Naive B cell (primary cell): ENCODE measurements around the gene ILDR2. TPM values are rescaled to one million over a fixed set of nuclear protein-coding genes. Genes with fewer than 3 reads are reported as not detected.

Source experiments
- ATAC-seq, 2 donors: fragments of 150-1000 bp; cut with Tn5 transposase; 2 replicates each; pipeline ENCODE4 v1.10.0; 2021; ENCODE audit warnings: low read depth in 2 of 2, mild to moderate bottlenecking in 2 of 2, moderate library complexity in 2 of 2
- DNase-seq: peaks from one replicate; pipeline ENCODE4 v3.0.0; 2022
- H3K27ac Mint-ChIP-seq, 6 donors: one replicate each; pipeline ENCODE4 v1.8.0; 2020 to 2022; ENCODE audit warnings: mild to moderate bottlenecking in 6 of 6, mixed read lengths in 6 of 6, moderate library complexity in 5 of 6, inconsistent platforms in 2 of 6
- H3K27me3 Mint-ChIP-seq, 3 donors: one replicate each; pipeline ENCODE4 v1.8.0; 2021 to 2022; ENCODE audit warnings: mixed read lengths in 3 of 3, mild to moderate bottlenecking in 1 of 3
- H3K36me3 Mint-ChIP-seq, 2 donors: one replicate each; pipeline ENCODE4 v1.8.0; 2020 to 2022; ENCODE audit warnings: mixed read lengths in 2 of 2, inconsistent platforms in 1 of 2, mild to moderate bottlenecking in 1 of 2
- H3K4me1 Mint-ChIP-seq, 3 donors: one replicate each; pipeline ENCODE4 v1.8.0; 2020 to 2022; ENCODE audit warnings: mixed read lengths in 3 of 3, inconsistent platforms in 1 of 3, mild to moderate bottlenecking in 1 of 3, moderate library complexity in 1 of 3
- H3K4me3 Mint-ChIP-seq, 8 donors: one replicate each; pipeline ENCODE4 v1.8.0; 2020 to 2022; ENCODE audit warnings: mild to moderate bottlenecking in 8 of 8, mixed read lengths in 8 of 8, moderate library complexity in 8 of 8, inconsistent platforms in 2 of 8
- H3K9me3 Mint-ChIP-seq, 7 donors: one replicate each; pipeline ENCODE4 v1.8.0; 2020 to 2022; ENCODE audit warnings: mixed read lengths in 7 of 7, mild to moderate bottlenecking in 5 of 7, inconsistent platforms in 2 of 7, moderate library complexity in 1 of 7
- polyA plus RNA-seq, 6 donors: library from polyadenylated mRNA; unstranded; fragments of 300-500 nt; fragmentation: Illumina TruSeq; gene quantifications; one replicate each; pipeline ENCODE4 v1.2.3, GENCODE V29; 2021; ENCODE audit warnings: low read depth in 6 of 6

ILDR2 gene, protein sequence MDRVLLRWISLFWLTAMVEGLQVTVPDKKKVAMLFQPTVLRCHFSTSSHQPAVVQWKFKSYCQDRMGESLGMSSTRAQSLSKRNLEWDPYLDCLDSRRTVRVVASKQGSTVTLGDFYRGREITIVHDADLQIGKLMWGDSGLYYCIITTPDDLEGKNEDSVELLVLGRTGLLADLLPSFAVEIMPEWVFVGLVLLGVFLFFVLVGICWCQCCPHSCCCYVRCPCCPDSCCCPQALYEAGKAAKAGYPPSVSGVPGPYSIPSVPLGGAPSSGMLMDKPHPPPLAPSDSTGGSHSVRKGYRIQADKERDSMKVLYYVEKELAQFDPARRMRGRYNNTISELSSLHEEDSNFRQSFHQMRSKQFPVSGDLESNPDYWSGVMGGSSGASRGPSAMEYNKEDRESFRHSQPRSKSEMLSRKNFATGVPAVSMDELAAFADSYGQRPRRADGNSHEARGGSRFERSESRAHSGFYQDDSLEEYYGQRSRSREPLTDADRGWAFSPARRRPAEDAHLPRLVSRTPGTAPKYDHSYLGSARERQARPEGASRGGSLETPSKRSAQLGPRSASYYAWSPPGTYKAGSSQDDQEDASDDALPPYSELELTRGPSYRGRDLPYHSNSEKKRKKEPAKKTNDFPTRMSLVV
- under 1 TPM in 1 of 6 donors, not detected in 5; 0.33 TPM for polyA plus RNA-seq

DNA sequence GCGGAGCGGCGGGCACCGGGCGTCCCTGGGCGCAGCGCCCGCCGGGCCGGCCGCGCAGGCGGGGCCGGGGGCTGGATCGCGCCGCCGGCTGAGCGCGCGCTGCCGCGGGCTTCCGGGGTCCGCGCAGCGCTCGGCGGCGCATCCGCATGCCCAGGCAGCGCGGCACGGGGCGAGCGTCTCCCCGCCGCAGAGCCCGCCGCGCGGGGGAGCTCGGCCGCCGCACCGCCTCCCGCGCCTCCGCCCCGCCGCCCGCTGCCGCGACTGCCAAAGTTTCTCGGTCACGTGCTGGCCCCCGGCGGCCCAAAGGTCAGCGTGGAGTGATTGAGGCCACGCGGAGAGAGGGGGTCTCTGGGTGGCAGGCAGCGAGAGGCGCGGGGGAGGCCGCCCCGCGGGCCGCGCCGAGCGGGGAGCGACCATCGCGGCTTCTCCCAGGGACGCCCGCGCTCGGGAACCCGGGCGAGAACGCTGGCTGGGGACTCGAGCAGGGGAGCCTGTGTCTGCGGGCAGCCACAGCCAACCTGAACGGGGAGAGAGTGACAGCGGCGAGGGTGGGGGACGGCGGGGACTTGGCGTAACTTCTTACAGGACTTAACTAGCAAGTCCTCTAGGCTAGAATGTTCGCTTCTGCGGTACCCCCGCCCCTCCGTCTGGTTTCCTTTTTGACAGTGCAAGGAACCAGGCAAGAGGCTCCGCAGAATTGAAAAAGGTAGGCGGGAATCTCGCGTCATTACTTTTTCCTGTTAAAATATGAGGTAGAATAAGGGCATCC is at the start of gene ILDR2:
TSS of gene ILDR2 (minus strand) at position 180 of the 769 bp plus-strand sequence. CDS start 272 bp downstream, outside the sequence.
- H3K27ac Mint-ChIP-seq = peak within 1 kb of the TSS in 2 of 6 donors; percentile 5 to 37
- peaks cover 13 to 20% (median 19%) of the 10 kb centered on the region in 3 donors for H3K4me1 Mint-ChIP-seq
- H3K27me3 Mint-ChIP-seq = peaks cover 41 to 56% (median 53%) of the 10 kb centered on the region in 3 donors
- ATAC-seq = peak; percentile 86 to 89
- DNase-seq = peak; percentile 45
- H3K4me3 Mint-ChIP-seq = peak within 1 kb of the TSS; percentile 77 to 93 (median 84)
- H3K9me3 Mint-ChIP-seq = no peaks in the 10 kb centered on the region
- no peaks in the 10 kb centered on the region for H3K36me3 Mint-ChIP-seq

GRCh38 chr1:167022384-167022783 is 47.0 kb upstream of the ILDR2 start:
- Mint-ChIP-seq H3K36me3 (peaks cover 0 to 2% of the 10 kb centered on the region in 2 donors), H3K4me1 (no peaks in the 10 kb centered on the region), H3K27me3 (peaks cover 30 to 32% (median 31%) of the 10 kb centered on the region in 3 donors), H3K9me3 (peaks cover 0 to 3% (median 0%) of the 10 kb centered on the region in 7 donors), H3K4me3 (no peak overlapping the region), H3K27ac (no peak overlapping the region)
- ATAC-seq (no peak), DNase-seq (no peak)

DNA sequence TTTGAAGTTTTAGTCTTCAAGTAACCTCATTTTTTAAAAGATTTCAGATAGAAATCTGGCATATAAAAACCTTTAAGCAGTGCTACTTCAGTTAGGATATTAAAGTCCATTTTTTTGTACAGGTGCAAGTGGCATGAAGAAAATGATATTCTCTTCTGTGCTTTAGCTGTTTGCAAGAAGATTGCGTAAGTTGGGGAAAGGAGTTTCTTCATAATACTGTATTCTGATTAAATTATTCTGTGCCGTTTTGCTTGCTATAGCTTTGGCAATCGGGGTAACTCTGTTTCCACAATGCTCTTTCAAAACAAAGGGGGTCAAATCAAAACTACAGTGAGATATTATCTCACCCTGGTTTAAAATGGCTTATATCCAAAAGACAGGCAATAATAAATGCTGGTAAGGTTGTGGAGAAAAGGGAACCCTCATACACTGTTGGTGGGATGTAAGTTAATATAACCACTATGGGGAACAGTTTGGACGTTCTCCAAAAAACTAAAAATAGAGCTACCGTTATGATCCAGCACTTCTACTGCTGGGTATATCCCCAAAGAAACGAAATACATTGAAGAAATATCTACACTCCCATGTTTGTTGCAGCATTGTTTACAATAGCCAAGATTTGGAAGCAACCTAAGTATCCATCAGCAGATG is 40.9 kb upstream of the ILDR2 start:
- ATAC-seq = no peak
- Mint-ChIP-seq H3K4me3 (no peak overlapping the region), H3K27me3 (peaks cover 26 to 34% (median 31%) of the 10 kb centered on the region in 3 donors), H3K36me3 (no peaks in the 10 kb centered on the region), H3K4me1 (peaks cover 0 to under 1% (median 0%) of the 10 kb centered on the region in 3 donors), H3K9me3 (no peaks in the 10 kb centered on the region), H3K27ac (no peak overlapping the region)
- no peak for DNase-seq

DNA sequence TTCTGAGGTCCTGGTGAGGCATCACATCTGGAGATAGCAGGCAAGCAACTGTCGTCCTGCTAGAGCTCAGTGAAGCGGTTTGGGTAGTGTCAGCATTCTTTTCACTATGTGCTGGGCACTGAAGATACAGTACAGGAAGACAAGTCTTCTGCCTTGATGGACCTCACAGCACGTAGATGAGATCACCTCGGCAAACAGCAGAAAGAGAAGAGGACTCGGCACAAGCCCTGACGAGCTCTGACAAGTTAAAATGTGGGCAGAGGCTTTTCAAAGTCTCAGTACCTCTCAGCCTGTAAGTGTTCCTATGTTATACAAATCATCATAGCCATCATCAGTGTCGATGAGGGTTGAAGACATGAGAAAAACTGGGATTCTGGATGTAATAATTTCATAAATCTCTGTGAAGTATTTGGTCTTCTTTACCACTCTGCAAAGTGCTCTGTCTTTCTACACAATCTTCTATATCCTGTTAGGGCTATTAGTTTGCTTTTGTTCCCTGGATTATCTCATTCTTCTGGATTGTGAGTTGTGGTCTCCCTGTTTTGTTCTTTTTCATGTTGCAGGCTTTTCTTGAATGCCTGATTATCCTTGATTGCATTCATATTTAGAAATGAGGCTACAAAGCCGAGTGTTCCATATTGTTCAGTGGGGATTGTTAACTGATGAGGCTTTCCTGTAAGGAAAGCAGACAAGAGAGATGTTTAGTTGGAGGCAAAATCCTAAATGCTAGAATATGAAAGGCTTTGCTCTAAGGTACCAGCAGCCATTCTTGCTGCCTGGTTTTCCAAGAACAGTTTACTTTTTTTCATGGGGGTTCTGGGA is 38.0 kb upstream of the ILDR2 start:
- Mint-ChIP-seq H3K4me1 (peaks cover 0 to 7% (median 4%) of the 10 kb centered on the region in 3 donors), H3K9me3 (no peaks in the 10 kb centered on the region), H3K4me3 (no peak overlapping the region), H3K36me3 (no peaks in the 10 kb centered on the region), H3K27ac (peak overlapping the region in 1 of 6 donors; percentile 3), H3K27me3 (peaks cover 31 to 40% (median 39%) of the 10 kb centered on the region in 3 donors)
- ATAC-seq (no peak), DNase-seq (no peak)

GRCh38 chr1:167012570-167012969 is 37.2 kb upstream of the ILDR2 start:
- Mint-ChIP-seq H3K36me3 (no peaks in the 10 kb centered on the region), H3K4me1 (peaks cover 0 to 7% (median 4%) of the 10 kb centered on the region in 3 donors), H3K4me3 (no peak overlapping the region), H3K27me3 (peaks cover 31 to 42% (median 39%) of the 10 kb centered on the region in 3 donors), H3K27ac (peak overlapping the region in 1 of 6 donors; percentile 3), H3K9me3 (no peaks in the 10 kb centered on the region)
- ATAC-seq (no peak), DNase-seq (no peak)

DNA sequence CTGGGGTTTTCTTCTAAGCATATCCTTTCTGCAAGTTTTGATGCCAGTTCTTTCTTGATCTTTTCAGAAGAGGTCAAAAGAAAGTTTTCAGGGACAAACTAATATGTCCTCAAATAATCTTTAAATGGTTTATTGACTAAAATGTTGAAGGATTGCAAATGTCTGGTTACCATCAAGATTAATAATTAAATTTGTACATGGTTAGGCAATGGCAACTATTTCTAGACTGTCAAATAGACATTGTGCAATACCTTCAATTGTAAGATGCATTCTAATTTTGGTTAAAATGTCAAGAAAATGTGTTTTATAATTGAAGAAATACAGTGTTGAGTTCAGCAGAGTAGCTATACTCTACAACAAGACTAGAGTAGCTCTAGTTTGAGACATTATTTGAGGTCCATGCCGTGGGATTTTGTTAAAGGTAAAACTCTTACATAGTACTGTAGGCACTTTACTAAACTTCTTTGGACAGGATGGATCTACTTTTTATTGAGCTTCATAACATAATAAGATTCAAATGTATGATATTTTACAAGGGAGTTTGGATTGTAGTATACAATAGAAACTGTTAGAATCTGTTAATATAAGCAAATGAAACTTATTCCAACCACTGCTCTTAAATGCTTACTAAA is 36.3 kb upstream of the ILDR2 start:
- DNase-seq = no peak
- ATAC-seq = no peak
- H3K4me3 Mint-ChIP-seq = no peak overlapping the region
- no peaks in the 10 kb centered on the region for H3K9me3 Mint-ChIP-seq
- peaks cover 31 to 41% (median 39%) of the 10 kb centered on the region in 3 donors for H3K27me3 Mint-ChIP-seq
- H3K27ac Mint-ChIP-seq = no peak overlapping the region
- H3K36me3 Mint-ChIP-seq = no peaks in the 10 kb centered on the region
- peaks cover 0 to 7% (median 4%) of the 10 kb centered on the region in 3 donors for H3K4me1 Mint-ChIP-seq

GRCh38 chr1:167003711-167004110 is 28.4 kb upstream of the ILDR2 start:
- no peak overlapping the region for H3K4me3 Mint-ChIP-seq
- no peaks in the 10 kb centered on the region for H3K4me1 Mint-ChIP-seq
- no peak for DNase-seq
- H3K27me3 Mint-ChIP-seq = peaks cover 16 to 19% (median 17%) of the 10 kb centered on the region in 3 donors
- H3K9me3 Mint-ChIP-seq = peaks cover 0 to 23% (median 9%) of the 10 kb centered on the region in 7 donors
- H3K27ac Mint-ChIP-seq = no peak overlapping the region
- no peak for ATAC-seq
- H3K36me3 Mint-ChIP-seq = no peaks in the 10 kb centered on the region

- Mint-ChIP-seq H3K27ac (no peak overlapping the region), H3K4me1 (no peaks in the 10 kb centered on the region), H3K36me3 (no peaks in the 10 kb centered on the region), H3K9me3 (peaks cover 0 to 23% (median 9%) of the 10 kb centered on the region in 7 donors), H3K27me3 (peaks cover 16 to 29% (median 23%) of the 10 kb centered on the region in 3 donors), H3K4me3 (no peak overlapping the region)
- ATAC-seq (no peak), DNase-seq (no peak)
These were observed 27.0 kb upstream of the ILDR2 start for GRCh38 chr1:167002354-167002753.

- no peak for ATAC-seq
- H3K36me3 Mint-ChIP-seq = no peaks in the 10 kb centered on the region
- peaks cover 0 to 23% (median 9%) of the 10 kb centered on the region in 7 donors for H3K9me3 Mint-ChIP-seq
- DNase-seq = no peak
- no peak overlapping the region for H3K27ac Mint-ChIP-seq
- no peaks in the 10 kb centered on the region for H3K4me1 Mint-ChIP-seq
- H3K27me3 Mint-ChIP-seq = peaks cover 23 to 37% (median 28%) of the 10 kb centered on the region in 3 donors
- no peak overlapping the region for H3K4me3 Mint-ChIP-seq
These were observed 25.2 kb upstream of the ILDR2 start for GRCh38 chr1:167000546-167000945.

DNA sequence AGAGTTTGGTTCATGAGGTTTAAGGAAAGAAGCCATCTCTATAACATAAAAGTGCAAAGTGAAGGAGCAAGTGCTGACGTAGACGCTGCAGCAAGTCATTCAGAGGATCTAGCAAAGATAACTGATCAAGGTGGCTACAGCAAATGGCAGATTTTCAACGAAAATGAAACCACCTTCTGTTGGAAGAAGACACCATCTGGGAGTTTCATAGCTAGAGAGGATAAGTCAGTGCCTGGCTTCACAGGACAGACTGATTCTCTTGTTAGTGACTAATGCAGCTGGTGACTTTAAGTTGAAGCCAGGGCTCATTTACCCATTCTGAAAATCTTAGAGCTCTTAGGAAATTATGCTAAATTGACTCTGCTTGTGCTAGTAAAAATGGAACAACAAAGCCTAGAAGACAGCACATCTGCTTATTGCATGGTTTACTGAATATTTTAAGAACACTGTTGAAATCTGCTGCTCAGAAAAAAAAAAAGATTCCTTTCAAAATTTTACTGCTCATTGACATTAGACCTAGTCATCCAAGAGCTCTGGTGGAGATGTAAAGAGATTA is 24.2 kb upstream of the ILDR2 start:
- Mint-ChIP-seq H3K36me3 (no peaks in the 10 kb centered on the region), H3K9me3 (peaks cover 0 to 23% (median 9%) of the 10 kb centered on the region in 7 donors), H3K27me3 (peaks cover 23 to 37% (median 28%) of the 10 kb centered on the region in 3 donors), H3K27ac (no peak overlapping the region), H3K4me1 (no peaks in the 10 kb centered on the region), H3K4me3 (no peak overlapping the region)
- DNase-seq (no peak), ATAC-seq (no peak)

GRCh38 chr1:166999075-166999474 is 23.7 kb upstream of the ILDR2 start:
- peaks cover 23 to 37% (median 28%) of the 10 kb centered on the region in 3 donors for H3K27me3 Mint-ChIP-seq
- H3K36me3 Mint-ChIP-seq = no peaks in the 10 kb centered on the region
- no peak for DNase-seq
- no peak overlapping the region for H3K27ac Mint-ChIP-seq
- H3K9me3 Mint-ChIP-seq = peaks cover 0 to 23% (median 9%) of the 10 kb centered on the region in 7 donors
- ATAC-seq = no peak
- H3K4me1 Mint-ChIP-seq = no peaks in the 10 kb centered on the region
- H3K4me3 Mint-ChIP-seq = no peak overlapping the region
